GM18507 (cell line): Measurements from ENCODE around the gene MAF.

Experiments used
- DNase-seq: peaks from one replicate; pipeline ENCODE4 v3.0.0; 2011; ENCODE audit warnings: low read depth; ENCODE audit not compliant: insufficient read length; ENCODE audit errors: extremely low spot score
- FAIRE-seq: peaks from 2 replicates; lab custom pipeline; 2011; peaks lifted over from hg19 to GRCh38; lab: Jason Lieb, UNC

MAF gene

GRCh38 chr16:79600638-79601091, at the start of gene MAF:
Gene MAF, minus strand, starts transcription at chr16:79600737. Its CDS starts 835 bp downstream, at chr16:79599902.
- FAIRE-seq, result no peak
- DNase-seq, result no peak

GRCh38 chr16:79648826-79649225, 48.3 kb upstream of the MAF start:
- DNase-seq (no peak), FAIRE-seq (no peak)

- DNase-seq (no peak), FAIRE-seq (no peak)
These were observed 47.0 kb upstream of the MAF start for GRCh38 chr16:79647586-79647985.

GRCh38 chr16:79645701-79646100, 45.2 kb upstream of the MAF start:
- no peak for DNase-seq
- no peak for FAIRE-seq

- no peak for FAIRE-seq
- DNase-seq, result no peak
These were observed 44.6 kb upstream of the MAF start for GRCh38 chr16:79644971-79645667.

- FAIRE-seq (no peak), DNase-seq (no peak)
These were observed 42.1 kb upstream of the MAF start for GRCh38 chr16:79642652-79643051.

GRCh38 chr16:79640513-79641360, 40.2 kb upstream of the MAF start:
- no peak for DNase-seq
- no peak for FAIRE-seq

GRCh38 chr16:79639576-79640311, 39.2 kb upstream of the MAF start:
- no peak for DNase-seq
- no peak for FAIRE-seq

- DNase-seq (no peak), FAIRE-seq (no peak)
These were observed 37.8 kb upstream of the MAF start for GRCh38 chr16:79638386-79638785.

- FAIRE-seq (no peak), DNase-seq (no peak)
These were observed 35.0 kb upstream of the MAF start for GRCh38 chr16:79635488-79635887.

- DNase-seq (no peak), FAIRE-seq (no peak)
These were observed 33.8 kb upstream of the MAF start for GRCh38 chr16:79634298-79634697.

- FAIRE-seq (no peak), DNase-seq (no peak)
These were observed 31.8 kb upstream of the MAF start for GRCh38 chr16:79632289-79632688.

GRCh38 chr16:79628988-79629387, 28.5 kb upstream of the MAF start:
- FAIRE-seq (no peak), DNase-seq (no peak)

GRCh38 chr16:79628501-79628975, 28.0 kb upstream of the MAF start:
- DNase-seq, result peak; percentile 26
- peak; percentile 61 for FAIRE-seq

- FAIRE-seq, result no peak
These were observed 26.6 kb upstream of the MAF start for GRCh38 chr16:79627092-79627491.

GRCh38 chr16:79625738-79626137, 25.2 kb upstream of the MAF start:
- DNase-seq (no peak), FAIRE-seq (no peak)

More at GRCh38 chr16:79627092-79627491, 26.6 kb upstream of the MAF start:
- no peak for DNase-seq

- FAIRE-seq, result no peak
- DNase-seq, result no peak
These were observed 23.3 kb upstream of the MAF start for GRCh38 chr16:79623824-79624223.

- FAIRE-seq, result no peak
- DNase-seq, result no peak
These were observed 22.5 kb upstream of the MAF start for GRCh38 chr16:79623062-79623461.

GRCh38 chr16:79621027-79621426, 20.5 kb upstream of the MAF start:
- no peak for DNase-seq
- no peak for FAIRE-seq

GRCh38 chr16:79618692-79619050, 18.1 kb upstream of the MAF start:
- no peak for FAIRE-seq
- no peak for DNase-seq
